Heart left ventricle (tissue), 16 donors: ENCODE results near the gene TMEM259. TPM values are rescaled to one million over a fixed set of nuclear protein-coding genes. Genes with fewer than 3 reads are reported as not detected.

ENCODE experiments used
- ATAC-seq, 4 donors: fragments of 200-7000 bp; cut with Tn5 transposase; one replicate each; pipeline ENCODE4 v1.9.1; 2020 to 2022; ENCODE audit warnings: moderate library complexity in 4 of 4, mild to moderate bottlenecking in 3 of 4, moderate number of reproducible peaks in 1 of 4
- DNase-seq, 5 donors: peaks; one replicate each; pipeline ENCODE4 v3.0.0-alpha.2; 2020
- H3K27ac ChIP-seq, 12 donors: fragments of 200-600 bp; sonication (generic) in 4 of 12; one replicate each; pipeline versions ENCODE4 v1.5.0 to v1.8.0; 2016 to 2022; ENCODE audit warnings: mild to moderate bottlenecking in 2 of 12
- H3K27me3 ChIP-seq, 9 donors: fragments of 200-600 bp; sonication (generic) in 2 of 9; one replicate each; pipeline versions ENCODE4 v1.5.1 to v1.8.0; 2016 to 2022; ENCODE audit warnings: mild to moderate bottlenecking in 3 of 9
- H3K36me3 ChIP-seq, 9 donors: fragments of 200-600 bp; sonication (generic) in 2 of 9; one replicate each; pipeline versions ENCODE4 v1.5.0 to v1.8.0; 2018 to 2022; ENCODE audit warnings: mild to moderate bottlenecking in 2 of 9
- H3K4me1 ChIP-seq, 12 donors: fragments of 200-600 bp; sonication (generic) in 4 of 12; one replicate each; pipeline versions ENCODE4 v1.5.0 to v1.8.0; 2016 to 2022; ENCODE audit warnings: mild to moderate bottlenecking in 3 of 12
- H3K4me3 ChIP-seq, 12 donors: fragments of 200-600 bp; sonication (generic) in 4 of 12; one replicate each; pipeline versions ENCODE4 v1.5.0 to v1.8.0; 2017 to 2022; ENCODE audit warnings: mild to moderate bottlenecking in 9 of 12, moderate library complexity in 4 of 12
- H3K9me3 ChIP-seq, 12 donors: fragments of 200-600 bp; sonication (generic) in 4 of 12; one replicate each; pipeline versions ENCODE4 v1.5.0 to v1.8.0; 2016 to 2022; ENCODE audit warnings: mild to moderate bottlenecking in 1 of 12
- CTCF ChIP-seq, 12 donors: fragments of 200-600 bp; sonication (generic) in 4 of 12; IDR thresholded peaks; one replicate each; pipeline versions ENCODE4 v1.5.0 to v1.8.0; 2018 to 2022; ENCODE audit warnings: antibody characterized with exemption in 12 of 12, mild to moderate bottlenecking in 5 of 12
- POLR2A ChIP-seq, 2 donors: fragments of 450-650 bp; IDR thresholded peaks; one replicate each; pipeline ENCODE4 v1.6.1; 2017; ENCODE audit warnings: antibody characterized with exemption in 2 of 2, mild to moderate bottlenecking in 2 of 2, moderate library complexity in 2 of 2
- WGBS, 4 donors: extraction: QIAGEN DNeasy Blood & Tissue Kit in 2 of 4; methylation state at CpG; one replicate each; pipeline versions ENCODE4 v1.1.5 to v1.1.7; 2013 to 2018; 5-methylcytosine and 5-hydroxymethylcytosine counted together
- intact Hi-C, 10 donors: fragments of 100-400 bp; cut with DNase I; formaldehyde crosslinking; loops; one replicate each; pipeline versions ENCODE4 v1.11.1 to v1.14.2; 2022
- polyA plus RNA-seq, 2 donors: library from polyadenylated mRNA; stranded (reverse); fragments of 200-250 nt; gene quantifications; one replicate each; pipeline ENCODE4 v1.2.3, GENCODE V29; 2013
- total RNA-seq, 9 donors: library from RNA; depleted of rRNA in 2 of 9; stranded (reverse); fragments of >200 nt in 2 of 9; fragmentation: NEBNext Ultra II Directional in 3 of 9; extraction: Animal tissue kit (Norgen Biotek cat#: 25700) in 3 of 9; gene quantifications; one replicate each; pipeline versions ENCODE4 v1.1.0 to v1.2.4, GENCODE V29; 2016 to 2023
- donor health status: ischemic (EF 13 %, LVEDD 7.1; RV severe dilation, severe dysfunction).
- donor health status: healthy with polysubstance abuse.
- donor health status: DM: no; HTN: yes; CAD: no.
- donor health status: DM: no; HTN: no; CAD: no.
- donor health status: ischemic (EF 25% LVEDD 6.9; RV normal size, moderate dysfunction).
- donor health status: ischemic (EF 25% LVEDD 5.7; RV mildly dilated, moderate dysfunction).
- donor health status: healthy.
- donor health status: DM: yes; HTN: yes; CAD: no.
- donor health status: ischemic (EF 35%, LVEDD 5.7; RV mildly dilated, moderate dysfunction).
- donor health status: nonischemic (EF 11% LVEDD 7.7; RV severe dilation, severe dysfunction).
- donor health status: DM: yes; HTN: yes; CAD: no.
- donor health status: PGD.
- donor health status: ischemic (EF 29% LVEDD 5.4; RV normal size, mild dysfunction).
- donor health status: nonischemic (EF 23%, LVEDD 6.1; RV moderate dilation, normal function).

TMEM259 gene
- total and polyA plus RNA-seq, 11 donors: 95.1 to 189 (median 113) TPM

- Histone ChIP-seq H3K4me1 (peaks cover 5 to 47% (median 22%) of the 10 kb centered on the region in 12 donors), H3K36me3 (peaks cover 0 to 11% (median 0%) of the 10 kb centered on the region in 9 donors), H3K9me3 (no peaks in the 10 kb centered on the region), H3K27me3 (peaks cover 24 to 69% (median 45%) of the 10 kb centered on the region in 9 donors), H3K4me3 (no peak overlapping the region), H3K27ac (peak overlapping the region in 1 of 12 donors; percentile 30)
- DNase-seq (no peak), ATAC-seq (no peak)
- TF ChIP-seq POLR2A (IDR thresholded peaks at IDR 0.05): no peak
- TF ChIP-seq CTCF (IDR thresholded peaks at IDR 0.05): no peak
- 55 to 58% (median 56%) methylated on average over 4 to 17 of the region's 17 CpGs for WGBS, 4 donors
- intact Hi-C loops: no loop called here
Measured at GRCh38 chr19:1065606-1066109, 44.7 kb upstream of the TMEM259 start.

- Histone ChIP-seq H3K9me3 (peaks cover 0 to 5% (median 0%) of the 10 kb centered on the region in 12 donors), H3K4me3 (no peak overlapping the region), H3K27me3 (peaks cover 20 to 62% (median 39%) of the 10 kb centered on the region in 9 donors), H3K36me3 (peaks cover 0 to 4% (median 0%) of the 10 kb centered on the region in 9 donors), H3K27ac (peak overlapping the region in 1 of 12 donors; percentile 30), H3K4me1 (peaks cover 5 to 42% (median 22%) of the 10 kb centered on the region in 12 donors)
- ATAC-seq (peak in 3 of 4 donors; percentile 65 to 83 (median 73)), DNase-seq (peak in 4 of 5 donors; percentile 67 to 80 (median 76))
- WGBS, 4 donors: 9 to 20% (median 14%) methylated on average over 34 to 60 of the region's 60 CpGs
- intact Hi-C loops: no loop called here
- TF ChIP-seq CTCF (IDR thresholded peaks at IDR 0.05) (peak; percentile 46 to 93 (median 71)), POLR2A (IDR thresholded peaks at IDR 0.05) (no peak)
Measured at GRCh38 chr19:1064661-1065605, 44.0 kb upstream of the TMEM259 start.

- peak in 1 of 5 donors; percentile 63 for DNase-seq
Measured at GRCh38 chr19:1063909-1064660, 43.2 kb upstream of the TMEM259 start.

More at GRCh38 chr19:1063909-1064660, 43.2 kb upstream of the TMEM259 start:
- H3K9me3 ChIP-seq: peaks cover 0 to 13% (median 3%) of the 10 kb centered on the region in 12 donors
- no peak overlapping the region for H3K4me3 ChIP-seq
- TF ChIP-seq POLR2A (IDR thresholded peaks at IDR 0.05) (no peak), CTCF (IDR thresholded peaks at IDR 0.05) (no peak)
- intact Hi-C loops: no loop called here
- no peak for ATAC-seq
- peaks cover 5 to 35% (median 19%) of the 10 kb centered on the region in 12 donors for H3K4me1 ChIP-seq
- WGBS, 4 donors: 71 to 88% (median 81%) methylated on average over 37 of the region's 37 CpGs
- H3K27ac ChIP-seq: no peak overlapping the region
- H3K27me3 ChIP-seq: peaks cover 20 to 54% (median 32%) of the 10 kb centered on the region in 9 donors
- H3K36me3 ChIP-seq: no peaks in the 10 kb centered on the region
